GM12872 (cell line): Measurements from ENCODE around the gene RASSF7.
A peak's percentile ranks its signal among the peaks of the same experiment; 100 is the strongest.

Experiments
- CTCF ChIP-seq: IDR thresholded peaks from 3 replicates; pipeline ENCODE4 v1.5.1; 2011; ENCODE audit warnings: low read depth, mild to moderate bottlenecking, low read length, moderate library complexity; ENCODE audit not compliant: insufficient read depth

Gene RASSF7

GRCh38 chr11:562046-562645 lies 1.4 kb downstream of the RASSF7 start:
- no peak for TF ChIP-seq CTCF

DNA sequence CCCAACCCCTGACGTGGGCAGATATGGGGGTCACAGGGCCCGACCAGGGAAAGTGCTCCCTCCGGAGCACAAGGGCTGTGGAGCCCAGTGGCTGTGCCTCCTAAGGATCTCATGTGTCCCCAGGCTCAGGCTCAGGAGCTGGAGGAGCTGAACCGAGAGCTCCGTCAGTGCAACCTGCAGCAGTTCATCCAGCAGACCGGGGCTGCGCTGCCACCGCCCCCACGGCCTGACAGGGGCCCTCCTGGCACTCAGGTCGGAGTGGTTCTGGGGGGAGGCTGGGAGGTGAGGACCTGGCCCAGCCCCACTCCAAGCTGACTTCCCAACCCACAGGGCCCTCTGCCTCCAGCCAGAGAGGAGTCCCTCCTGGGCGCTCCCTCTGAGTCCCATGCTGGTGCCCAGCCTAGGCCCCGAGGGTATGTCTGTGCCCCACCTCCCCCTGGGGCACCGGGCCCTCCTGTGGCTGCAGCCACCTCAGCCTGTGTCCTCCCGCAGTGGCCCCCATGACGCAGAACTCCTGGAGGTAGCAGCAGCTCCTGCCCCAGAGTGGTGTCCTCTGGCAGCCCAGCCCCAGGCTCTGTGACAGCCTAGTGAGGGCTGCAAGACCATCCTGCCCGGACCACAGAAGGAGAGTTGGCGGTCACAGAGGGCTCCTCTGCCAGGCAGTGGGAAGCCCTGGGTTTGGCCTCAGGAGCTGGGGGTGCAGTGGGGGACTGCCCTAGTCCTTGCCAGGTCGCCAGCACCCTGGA lies 2.5 kb downstream of the RASSF7 start:
- TF ChIP-seq CTCF = no peak

- TF ChIP-seq CTCF = no peak
Measured at GRCh38 chr11:563812-564578, 3.2 kb downstream of the RASSF7 start.

GRCh38 chr11:565921-566509 lies 5.2 kb downstream of the RASSF7 start:
- 0 out of 3 replicates have a peak, but pooled peaks have one; percentile 22 for TF ChIP-seq CTCF

- TF ChIP-seq CTCF = no peak
Measured at GRCh38 chr11:567011-567628, 6.3 kb downstream of the RASSF7 start.

DNA sequence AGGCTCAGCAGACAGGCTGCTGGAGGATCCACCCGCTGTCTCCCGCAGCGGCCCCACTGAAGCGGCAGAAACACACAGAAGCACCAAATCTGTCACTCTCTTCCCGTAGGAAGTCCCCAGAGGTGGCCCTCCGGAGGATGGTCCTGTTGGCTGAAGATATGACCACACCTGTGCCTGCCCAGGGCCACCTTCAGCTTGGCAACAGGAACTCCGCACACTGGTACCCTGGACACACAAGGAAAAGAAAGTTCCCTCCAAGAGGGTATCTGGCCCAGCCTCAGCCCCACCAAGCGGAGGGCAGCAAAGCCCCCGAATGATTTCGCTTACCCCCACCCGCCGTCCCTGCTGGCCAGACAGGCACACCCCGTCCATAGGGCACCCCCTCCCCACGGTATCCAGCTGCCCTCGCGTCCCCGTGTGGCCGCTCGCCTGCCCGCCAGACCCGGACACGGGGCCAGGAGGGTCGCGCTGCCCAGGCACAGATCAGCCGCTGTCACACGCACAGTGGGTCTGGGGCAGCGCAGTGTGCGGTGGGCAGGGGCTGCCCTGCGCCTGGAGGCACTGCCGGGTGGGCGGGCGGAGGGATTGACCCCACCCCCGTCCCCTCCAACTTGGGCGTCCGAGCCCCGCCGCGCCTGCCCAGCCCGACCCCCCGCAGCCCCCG lies 7.0 kb downstream of the RASSF7 start:
- no peak for TF ChIP-seq CTCF
